ENCODE data around the gene LAMA2.

The LAMA2 gene

GRCh38 chr6:129188795-129189194 lies 305.9 kb downstream of the LAMA2 start:
- TF ChIP-seq POLR2AphosphoS5 (IDR thresholded peaks at IDR 0.05; ENCODE audit: low read depth, low read length), result no peak
- TF ChIP-seq REST (IDR thresholded peaks at IDR 0.05; ENCODE audit: insufficient read depth in 1 of 2, low read depth in 2 of 2, low read length in 2 of 2), result no peak
- TF ChIP-seq TAF1 (IDR thresholded peaks at IDR 0.05; ENCODE audit: borderline replicate concordance, insufficient read depth, low read length), result no peak
- no peak for TF ChIP-seq FOXP2 (optimal IDR thresholded peaks at IDR 0.05; ENCODE audit: borderline replicate concordance, extremely low read depth, extremely low read length, insufficient read depth)
- TF ChIP-seq SIN3A (IDR thresholded peaks at IDR 0.05; ENCODE audit: borderline replicate concordance, insufficient read depth, low read length), result no peak

- TF ChIP-seq REST (IDR thresholded peaks at IDR 0.05; ENCODE audit: insufficient read depth in 1 of 2, low read depth in 2 of 2, low read length in 2 of 2), result no peak
- TF ChIP-seq TAF1 (IDR thresholded peaks at IDR 0.05; ENCODE audit: borderline replicate concordance, insufficient read depth, low read length), result no peak
- no peak for TF ChIP-seq SIN3A (IDR thresholded peaks at IDR 0.05; ENCODE audit: borderline replicate concordance, insufficient read depth, low read length)
- no peak for TF ChIP-seq POLR2AphosphoS5 (IDR thresholded peaks at IDR 0.05; ENCODE audit: low read depth, low read length)
- no peak for TF ChIP-seq FOXP2 (optimal IDR thresholded peaks at IDR 0.05; ENCODE audit: borderline replicate concordance, extremely low read depth, extremely low read length, insufficient read depth)
Observed at GRCh38 chr6:129189266-129189665, 306.3 kb downstream of the LAMA2 start.

GRCh38 chr6:129191235-129191634 lies 308.3 kb downstream of the LAMA2 start:
- TF ChIP-seq POLR2AphosphoS5 (IDR thresholded peaks at IDR 0.05; ENCODE audit: low read depth, low read length) (no peak), SIN3A (IDR thresholded peaks at IDR 0.05; ENCODE audit: borderline replicate concordance, insufficient read depth, low read length) (no peak), TAF1 (IDR thresholded peaks at IDR 0.05; ENCODE audit: borderline replicate concordance, insufficient read depth, low read length) (no peak), REST (IDR thresholded peaks at IDR 0.05; ENCODE audit: insufficient read depth in 1 of 2, low read depth in 2 of 2, low read length in 2 of 2) (no peak), FOXP2 (optimal IDR thresholded peaks at IDR 0.05; ENCODE audit: borderline replicate concordance, extremely low read depth, extremely low read length, insufficient read depth) (no peak)

- TF ChIP-seq REST (IDR thresholded peaks at IDR 0.05; ENCODE audit: insufficient read depth in 1 of 2, low read depth in 2 of 2, low read length in 2 of 2), result no peak
- no peak for TF ChIP-seq FOXP2 (optimal IDR thresholded peaks at IDR 0.05; ENCODE audit: borderline replicate concordance, extremely low read depth, extremely low read length, insufficient read depth)
- no peak for TF ChIP-seq TAF1 (IDR thresholded peaks at IDR 0.05; ENCODE audit: borderline replicate concordance, insufficient read depth, low read length)
- TF ChIP-seq SIN3A (IDR thresholded peaks at IDR 0.05; ENCODE audit: borderline replicate concordance, insufficient read depth, low read length), result no peak
- TF ChIP-seq POLR2AphosphoS5 (IDR thresholded peaks at IDR 0.05; ENCODE audit: low read depth, low read length), result no peak
Observed at GRCh38 chr6:129192458-129192989, 309.6 kb downstream of the LAMA2 start.

Measured in PFSK-1 (cell line).